Inflammatory macrophage (primary cell): Measurements from ENCODE around the gene FGF14.
"Not testable (repeated sequence)": the region's sequence is repeated elsewhere in the genome, so short reads cannot be mapped to it uniquely, and the experiment has no call there.

Source experiments
- DNase-seq, 2 donors: peaks; one replicate each; pipeline ENCODE4 v3.0.0-alpha.2; 2020 to 2022

FGF14 gene

GRCh38 chr13:101838323-101838722 is 563.5 kb downstream of the FGF14 start:
- no peak for DNase-seq

GRCh38 chr13:101837778-101838177 is 564.1 kb downstream of the FGF14 start:
- DNase-seq: not testable (repeated sequence)

GRCh38 chr13:101837288-101837687 is 564.6 kb downstream of the FGF14 start:
- DNase-seq: no peak

GRCh38 chr13:101835920-101836319 is 565.9 kb downstream of the FGF14 start:
- DNase-seq: no peak

GRCh38 chr13:101833671-101834070 is 568.2 kb downstream of the FGF14 start:
- DNase-seq: no peak

- DNase-seq: no peak
Observed at GRCh38 chr13:101830035-101830434, 571.8 kb downstream of the FGF14 start.

- no peak for DNase-seq
Observed at GRCh38 chr13:101829484-101829883, 572.4 kb downstream of the FGF14 start.

- DNase-seq: no peak
Observed at GRCh38 chr13:101828119-101828518, 573.7 kb downstream of the FGF14 start.

GRCh38 chr13:101817898-101818297 is 584.0 kb downstream of the FGF14 start:
- no peak for DNase-seq

GRCh38 chr13:101811881-101812280 is 590.0 kb downstream of the FGF14 start:
- no peak for DNase-seq

GRCh38 chr13:101811284-101811839 is 590.5 kb downstream of the FGF14 start:
- DNase-seq: no peak

- no peak for DNase-seq
Observed at GRCh38 chr13:101799196-101799595, 602.7 kb downstream of the FGF14 start.

- no peak for DNase-seq
Observed at GRCh38 chr13:101798437-101798836, 603.4 kb downstream of the FGF14 start.

GRCh38 chr13:101795460-101795859 is 606.4 kb downstream of the FGF14 start:
- no peak for DNase-seq

- DNase-seq: no peak
Observed at GRCh38 chr13:101795025-101795424, 606.8 kb downstream of the FGF14 start.

- no peak for DNase-seq
Observed at GRCh38 chr13:101792189-101792588, 609.7 kb downstream of the FGF14 start.

GRCh38 chr13:101785858-101786257 is 616.0 kb downstream of the FGF14 start:
- DNase-seq: no peak

GRCh38 chr13:101784313-101784712 is 617.5 kb downstream of the FGF14 start:
- no peak for DNase-seq

GRCh38 chr13:101783554-101783953 is 618.3 kb downstream of the FGF14 start:
- no peak for DNase-seq

GRCh38 chr13:101780211-101780610 is 621.6 kb downstream of the FGF14 start:
- DNase-seq: no peak

- DNase-seq: no peak
Observed at GRCh38 chr13:101779147-101779546, 622.7 kb downstream of the FGF14 start.

GRCh38 chr13:101775267-101775666 is 626.6 kb downstream of the FGF14 start:
- DNase-seq: no peak

GRCh38 chr13:101774393-101774792 is 627.5 kb downstream of the FGF14 start:
- no peak for DNase-seq

GRCh38 chr13:101773062-101773461 is 628.8 kb downstream of the FGF14 start:
- no peak for DNase-seq

- no peak for DNase-seq
Observed at GRCh38 chr13:101767131-101767530, 634.7 kb downstream of the FGF14 start.
